ENCODE data around the gene STRBP.

- no peak for TF ChIP-seq CTCF (IDR thresholded peaks at IDR 0.05)
- no peak for TF ChIP-seq POLR2A (IDR thresholded peaks at IDR 0.05)
Observed at GRCh38 chr9:123232332-123232731, 36.1 kb downstream of the STRBP start.

Measured in testis (tissue), 2 donors.